Calu3 (cell line): Measurements from ENCODE around the gene CEP131. TPM values are rescaled to one million over a fixed set of nuclear protein-coding genes. Genes with fewer than 3 reads are reported as not detected.
"Not testable (repeated sequence)": the region's sequence is repeated elsewhere in the genome, so short reads cannot be mapped to it uniquely, and the experiment has no call there.

Experiments used
- BruUV-seq: library from RNA; stranded (reverse); fragments of 400-500 nt; replicated peaks from 2 replicates; lab custom pipeline; 2021; lab: Mats Ljungman, UMichigan
- CTCF ChIA-PET: fragments of 300-600 bp; sonication (Branson Sonifier 250); formaldehyde crosslinking; loops from one replicate; lab custom pipeline; 2022; ENCODE audit warnings: antibody characterized with exemption; lab: Charles Lee
- DNase-seq: peaks from one replicate; pipeline ENCODE4 v3.0.0; 2022
- H3K27ac Mint-ChIP-seq: one replicate; pipeline ENCODE4 v1.8.0; 2022; ENCODE audit warnings: mixed read lengths; ENCODE audit not compliant: unreplicated experiment
- H3K27me3 Mint-ChIP-seq: one replicate; pipeline ENCODE4 v1.8.0; 2022; ENCODE audit warnings: mixed read lengths; ENCODE audit not compliant: unreplicated experiment
- H3K36me3 Mint-ChIP-seq: one replicate; pipeline ENCODE4 v1.8.0; 2022; ENCODE audit warnings: mild to moderate bottlenecking, moderate library complexity, mixed read lengths; ENCODE audit not compliant: insufficient read depth, unreplicated experiment
- H3K4me1 Mint-ChIP-seq: one replicate; pipeline ENCODE4 v1.8.0; 2022; ENCODE audit warnings: mild to moderate bottlenecking, low read depth, mixed read lengths; ENCODE audit not compliant: unreplicated experiment
- H3K4me3 Mint-ChIP-seq: one replicate; pipeline ENCODE4 v1.8.0; 2022; ENCODE audit warnings: mild to moderate bottlenecking, low read depth, moderate library complexity, mixed read lengths; ENCODE audit not compliant: unreplicated experiment
- H3K9me3 Mint-ChIP-seq: one replicate; pipeline ENCODE4 v1.8.0; 2022; ENCODE audit warnings: low read depth, mixed read lengths; ENCODE audit not compliant: unreplicated experiment
- intact Hi-C: fragments of 100-400 bp; cut with micrococcal nuclease; formaldehyde crosslinking; loops from one replicate; pipeline ENCODE4 v1.10.0; 2022; ENCODE audit not compliant: unreplicated experiment
- total RNA-seq: library from RNA; stranded (reverse); gene quantifications from 2 replicates; pipeline ENCODE4 v1.2.3, GENCODE V29; 2022
- TF ChIP-seq, protein P1 (sequence below): fragments of 200-600 bp; IDR thresholded peaks from one replicate; pipeline ENCODE4 v1.8.0; 2022; ENCODE audit warnings: antibody characterized with exemption; ENCODE audit not compliant: unreplicated experiment

The CEP131 gene
- total RNA-seq, 1 experiment from 2014 or later, result 28.2 TPM

DNA sequence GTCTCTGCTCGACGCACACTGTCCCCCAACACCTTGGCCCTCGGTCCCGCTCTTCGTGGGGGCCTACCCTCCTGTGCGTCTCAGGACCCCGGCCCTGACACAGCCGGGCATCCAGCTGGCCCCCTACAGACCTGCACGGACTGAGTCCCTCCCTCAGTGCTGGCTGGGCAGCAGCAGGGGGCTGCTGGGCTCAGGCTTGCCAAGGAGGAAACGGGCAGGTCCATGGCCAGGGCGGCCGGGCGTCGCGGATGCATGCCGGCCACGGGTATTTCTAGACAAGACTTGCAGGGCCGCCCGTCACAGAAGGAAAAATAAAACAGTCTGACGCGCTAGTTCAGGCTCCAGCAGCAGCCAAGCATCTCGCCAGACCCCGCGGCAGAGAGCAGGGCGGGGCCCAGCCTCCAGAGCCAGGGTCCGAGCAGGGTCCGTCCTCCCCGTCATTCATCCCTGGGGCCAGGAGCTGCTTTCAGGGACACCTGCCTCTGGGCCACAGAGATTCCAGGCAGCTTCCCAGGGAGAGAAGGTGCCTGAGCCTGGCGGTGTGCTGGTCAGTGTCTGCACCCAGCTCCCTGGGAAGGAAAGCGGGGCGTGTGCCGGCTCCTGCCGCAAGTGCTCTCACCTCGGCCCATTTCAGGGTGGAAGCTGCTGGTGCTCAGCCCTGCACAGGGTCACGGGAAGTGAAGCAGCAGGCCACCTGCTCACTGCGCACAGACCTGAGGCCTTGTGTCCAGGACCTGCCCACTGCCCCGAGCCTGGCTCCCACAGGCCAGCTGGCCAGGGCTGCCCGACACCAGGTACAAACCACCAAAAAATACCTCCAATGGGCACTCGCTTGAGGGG, 64.7 kb downstream of the CEP131 start:
- TF ChIP-seq, protein P1, sequence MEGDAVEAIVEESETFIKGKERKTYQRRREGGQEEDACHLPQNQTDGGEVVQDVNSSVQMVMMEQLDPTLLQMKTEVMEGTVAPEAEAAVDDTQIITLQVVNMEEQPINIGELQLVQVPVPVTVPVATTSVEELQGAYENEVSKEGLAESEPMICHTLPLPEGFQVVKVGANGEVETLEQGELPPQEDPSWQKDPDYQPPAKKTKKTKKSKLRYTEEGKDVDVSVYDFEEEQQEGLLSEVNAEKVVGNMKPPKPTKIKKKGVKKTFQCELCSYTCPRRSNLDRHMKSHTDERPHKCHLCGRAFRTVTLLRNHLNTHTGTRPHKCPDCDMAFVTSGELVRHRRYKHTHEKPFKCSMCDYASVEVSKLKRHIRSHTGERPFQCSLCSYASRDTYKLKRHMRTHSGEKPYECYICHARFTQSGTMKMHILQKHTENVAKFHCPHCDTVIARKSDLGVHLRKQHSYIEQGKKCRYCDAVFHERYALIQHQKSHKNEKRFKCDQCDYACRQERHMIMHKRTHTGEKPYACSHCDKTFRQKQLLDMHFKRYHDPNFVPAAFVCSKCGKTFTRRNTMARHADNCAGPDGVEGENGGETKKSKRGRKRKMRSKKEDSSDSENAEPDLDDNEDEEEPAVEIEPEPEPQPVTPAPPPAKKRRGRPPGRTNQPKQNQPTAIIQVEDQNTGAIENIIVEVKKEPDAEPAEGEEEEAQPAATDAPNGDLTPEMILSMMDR, result no peak
- BruUV-seq, result no TSS peak
- H3K36me3 Mint-ChIP-seq, result no peaks in the 10 kb centered on the region
- no peak overlapping the region for H3K4me3 Mint-ChIP-seq
- intact Hi-C loops, result no loop called here
- DNase-seq, result no peak
- CTCF ChIA-PET, result no interaction called here
- peaks cover 62% of the 10 kb centered on the region for H3K27me3 Mint-ChIP-seq
- H3K27ac Mint-ChIP-seq, result no peak overlapping the region
- H3K4me1 Mint-ChIP-seq, result no peaks in the 10 kb centered on the region
- H3K9me3 Mint-ChIP-seq, result no peaks in the 10 kb centered on the region

DNA sequence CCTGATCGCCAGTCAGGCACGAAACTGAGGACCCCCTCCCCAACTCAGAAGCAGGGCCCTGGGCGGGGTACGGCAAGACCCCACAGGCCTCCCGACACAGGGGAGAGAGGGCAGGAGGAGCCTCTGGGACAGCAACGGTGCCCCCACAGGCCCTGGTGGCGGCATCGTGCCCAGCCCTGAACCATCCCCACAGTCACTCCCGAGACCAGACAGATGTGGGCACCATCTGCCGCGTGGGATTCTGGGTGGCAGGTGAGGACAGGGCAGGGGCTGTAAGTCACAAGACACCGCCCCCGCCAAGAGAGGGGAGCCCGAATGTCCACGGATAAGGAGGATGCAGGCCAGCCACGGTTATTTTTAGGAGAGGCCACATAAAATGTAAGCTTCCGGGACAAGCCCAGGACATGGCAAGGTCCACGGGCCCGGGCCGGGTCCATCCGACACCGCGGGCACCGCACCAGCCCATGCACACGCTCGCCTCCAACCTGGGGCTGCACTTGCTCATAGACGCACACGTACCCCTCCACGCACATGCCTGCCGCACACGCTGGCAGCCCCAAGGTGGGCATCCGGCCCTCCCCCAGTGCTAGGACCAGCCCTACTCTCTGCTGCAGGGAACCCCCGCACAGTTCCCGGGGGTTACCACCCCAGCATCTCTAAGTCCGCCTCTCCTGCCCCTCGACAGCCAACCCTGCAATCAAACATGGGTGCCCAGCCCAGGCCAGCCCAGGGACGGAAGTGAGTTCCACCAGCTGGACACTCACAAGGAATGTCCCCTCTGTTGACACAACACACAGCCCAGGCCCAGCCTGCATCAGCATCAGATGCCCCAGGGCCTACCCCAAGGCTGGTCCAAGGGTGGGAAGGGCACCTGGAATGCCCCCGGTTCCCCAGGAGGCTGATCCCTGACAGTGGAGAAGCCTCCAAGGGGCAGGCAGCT, 65.6 kb downstream of the CEP131 start:
- Mint-ChIP-seq H3K9me3 (no peaks in the 10 kb centered on the region), H3K36me3 (no peaks in the 10 kb centered on the region), H3K27me3 (peaks cover 64% of the 10 kb centered on the region), H3K4me1 (no peaks in the 10 kb centered on the region), H3K4me3 (no peak overlapping the region), H3K27ac (no peak overlapping the region)
- CTCF ChIA-PET, result no interaction called here
- TF ChIP-seq, protein P1, result no peak
- intact Hi-C loops, result no loop called here
- DNase-seq, result no peak
- BruUV-seq, result no TSS peak

- Mint-ChIP-seq H3K4me1 (no peaks in the 10 kb centered on the region), H3K27ac (no peak overlapping the region), H3K27me3 (peaks cover 67% of the 10 kb centered on the region), H3K36me3 (no peaks in the 10 kb centered on the region), H3K9me3 (no peaks in the 10 kb centered on the region), H3K4me3 (no peak overlapping the region)
- BruUV-seq, result no TSS peak
- DNase-seq, result no peak
- TF ChIP-seq, protein P1, result no peak
- intact Hi-C loops, result no loop called here
- CTCF ChIA-PET, result no interaction called here
Measured at GRCh38 chr17:81154961-81155360, 67.8 kb downstream of the CEP131 start.

DNA sequence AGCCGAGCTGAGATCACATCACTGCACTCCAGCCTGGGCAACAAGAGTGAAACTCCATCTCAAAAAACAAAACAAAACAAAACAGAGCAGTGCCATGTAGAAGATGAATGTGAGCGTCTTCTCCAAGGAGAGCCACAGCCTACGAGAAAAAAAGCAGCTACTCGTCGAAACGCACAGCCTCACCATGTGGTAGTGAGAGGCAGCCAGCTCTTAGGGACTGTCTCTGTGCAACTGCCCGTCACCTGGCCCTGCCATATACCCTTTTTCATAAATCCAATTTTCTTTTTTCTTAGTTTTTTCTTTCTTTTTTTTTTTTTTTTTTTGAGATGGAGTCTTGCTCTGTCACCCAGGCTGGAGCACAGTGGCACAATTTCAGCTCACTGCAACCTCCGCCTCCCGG, 68.7 kb downstream of the CEP131 start:
- BruUV-seq, H3K4me3 Mint-ChIP-seq, H3K9me3 Mint-ChIP-seq, intact Hi-C loops, DNase-seq, H3K27ac Mint-ChIP-seq, H3K36me3 Mint-ChIP-seq, H3K4me1 Mint-ChIP-seq: not testable (repeated sequence)
- H3K27me3 Mint-ChIP-seq, result peaks cover 71% of the 10 kb centered on the region
- CTCF ChIA-PET, result interaction anchor here (0.7 kb wide), 1 partner anchor 11 kb away, joined by 4 read pairs; no protein-coding TSS in a partner anchor
